ENCODE data around the gene CCR9.

CCR9 gene

DNA sequence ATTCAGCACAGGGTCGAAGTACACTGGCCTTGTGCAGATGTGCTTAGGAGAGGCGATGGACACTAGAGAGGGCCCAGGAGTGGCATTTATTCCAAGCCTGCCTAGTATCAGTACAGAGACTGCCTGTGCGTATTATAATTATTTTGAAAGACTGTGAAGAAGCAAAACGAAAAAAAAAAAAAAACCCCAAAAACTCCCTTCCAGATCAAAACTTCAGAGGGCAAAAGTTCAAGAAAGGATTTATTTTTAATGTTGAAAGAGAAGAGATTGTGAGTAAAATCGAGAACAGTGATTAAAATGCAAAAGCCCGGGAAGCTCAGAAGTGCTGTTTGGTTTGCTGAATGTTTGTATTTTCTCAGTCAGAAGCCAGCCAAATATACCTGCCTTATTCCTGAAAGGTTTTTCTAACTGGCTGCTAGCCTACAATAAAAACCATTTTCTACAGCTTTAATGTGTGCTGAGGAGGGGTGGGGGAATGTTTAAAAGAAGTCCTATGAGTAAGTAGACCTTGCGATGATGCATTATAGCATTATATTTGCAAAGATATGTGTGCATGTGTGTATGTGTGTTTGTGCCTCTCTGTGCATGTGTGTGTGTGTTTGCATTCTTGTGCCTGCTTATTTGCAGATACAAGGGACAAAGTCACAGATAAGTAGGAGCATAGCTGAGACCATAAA lies 25.2 kb upstream of the CCR9 start:
- in situ Hi-C loops (cut with HindIII; ENCODE audit: low pct_unique_long_range_greater_than_20kb, low sequenced_read_pairs): no loop called here
- no peak for TF ChIP-seq JUND (IDR thresholded peaks at IDR 0.05; ENCODE audit: low read depth)
- no peak for DNase-seq (ENCODE audit: low read depth in 1 of 2, low spot score in 1 of 2)

DNA sequence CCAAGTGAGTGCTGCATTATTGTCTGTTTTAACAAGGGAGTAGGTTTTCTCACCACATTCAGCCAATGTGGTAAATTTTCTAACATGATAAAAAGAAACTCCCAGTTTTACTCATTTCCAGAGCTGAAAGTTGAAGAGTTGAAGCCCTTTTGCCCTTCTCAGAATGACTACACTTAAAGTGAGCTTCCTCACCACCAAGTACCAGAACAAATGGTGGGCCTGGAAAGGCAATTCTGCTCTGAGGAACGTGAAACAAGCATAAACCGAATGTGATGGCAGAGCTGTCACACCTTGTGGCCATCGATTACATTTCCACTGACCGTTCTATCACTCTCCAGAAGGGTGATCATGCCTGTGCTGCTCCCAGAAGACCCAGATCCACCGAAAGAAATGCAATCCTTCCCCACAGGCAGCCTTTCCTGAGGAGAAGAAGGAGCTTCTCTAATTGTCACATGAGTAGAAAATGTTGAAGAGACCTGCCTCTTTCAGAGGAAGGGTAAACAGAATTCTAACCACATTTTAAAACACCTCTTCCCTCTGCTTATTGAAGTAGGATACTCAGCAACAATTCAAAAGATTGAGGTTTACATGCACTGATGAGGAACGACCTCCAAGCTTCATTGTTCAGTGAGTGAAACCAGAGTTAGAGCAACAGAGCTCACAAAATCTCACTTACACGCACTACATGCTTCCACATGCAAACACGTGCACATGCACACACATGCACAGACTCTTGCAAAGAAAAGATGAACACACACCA lies 21.4 kb upstream of the CCR9 start:
- in situ Hi-C loops (cut with HindIII; ENCODE audit: low pct_unique_long_range_greater_than_20kb, low sequenced_read_pairs): no loop called here
- DNase-seq (ENCODE audit: low read depth in 1 of 2, low spot score in 1 of 2): no peak

DNA sequence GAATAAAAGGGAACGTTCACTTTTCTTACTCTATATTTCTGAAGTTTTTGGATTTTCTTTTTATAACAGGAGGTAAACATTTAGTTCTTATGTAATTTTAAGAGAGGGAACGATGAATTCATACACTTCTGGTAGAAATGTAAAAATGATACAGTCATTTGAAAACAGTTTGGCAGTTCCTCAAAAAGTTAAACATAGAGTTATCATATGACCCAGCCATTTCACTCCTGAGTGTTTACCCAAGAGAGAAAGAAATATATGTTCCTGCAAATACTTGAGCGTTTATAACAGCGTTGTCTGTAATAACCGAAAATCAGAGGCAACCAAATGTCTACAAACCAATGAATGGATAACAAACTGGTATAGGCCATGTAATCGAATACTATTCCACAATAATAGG lies 20.8 kb upstream of the CCR9 start:
- in situ Hi-C loops (cut with HindIII; ENCODE audit: low pct_unique_long_range_greater_than_20kb, low sequenced_read_pairs): no loop called here
- no peak for DNase-seq (ENCODE audit: low read depth in 1 of 2, low spot score in 1 of 2)
- TF ChIP-seq JUND (IDR thresholded peaks at IDR 0.05; ENCODE audit: low read depth): no peak

More for the DNA sequence above, 21.4 kb upstream of the CCR9 start:
- TF ChIP-seq JUND (IDR thresholded peaks at IDR 0.05; ENCODE audit: low read depth): no peak

DNA sequence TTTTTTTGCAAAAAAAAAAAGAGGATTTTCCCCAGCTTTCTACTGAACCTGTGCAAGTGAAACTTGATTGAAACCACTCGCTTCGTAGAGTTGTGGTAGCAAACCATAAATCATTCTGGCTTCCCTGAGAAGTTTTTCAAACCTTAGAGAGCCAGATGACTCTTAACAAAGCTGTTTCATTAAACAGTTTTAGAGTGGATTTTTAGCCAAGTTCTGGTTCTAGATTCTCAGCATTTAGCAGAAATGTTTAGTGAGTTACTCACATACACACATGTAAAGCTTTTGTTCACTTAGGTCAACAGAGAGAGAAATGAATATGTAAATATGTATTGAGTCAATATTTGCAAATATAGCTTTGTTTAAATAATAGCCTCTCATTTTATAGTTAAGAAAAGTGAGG lies 18.1 kb upstream of the CCR9 start:
- in situ Hi-C loops (cut with HindIII; ENCODE audit: low pct_unique_long_range_greater_than_20kb, low sequenced_read_pairs): no loop called here

DNA sequence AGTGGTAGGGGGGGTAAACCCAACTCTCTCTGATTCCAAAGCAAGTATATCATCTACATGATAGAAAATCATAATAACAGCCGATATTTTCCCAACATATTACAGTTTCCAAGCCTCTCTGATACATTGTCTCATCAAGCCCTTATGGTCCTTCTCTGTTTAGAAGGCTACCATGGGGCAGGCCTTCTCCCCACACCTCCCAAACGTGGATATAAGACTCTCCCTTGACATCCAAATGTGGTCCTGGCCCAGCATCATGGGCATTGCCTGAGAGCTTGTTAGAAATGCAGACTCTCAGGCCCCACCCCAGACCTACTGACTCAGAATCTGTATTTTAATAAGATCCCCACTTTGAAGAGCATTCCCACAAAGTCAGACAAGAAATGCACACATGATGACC lies 17.7 kb upstream of the CCR9 start:
- in situ Hi-C loops (cut with HindIII; ENCODE audit: low pct_unique_long_range_greater_than_20kb, low sequenced_read_pairs): no loop called here
- TF ChIP-seq JUND (IDR thresholded peaks at IDR 0.05; ENCODE audit: low read depth): no peak
- DNase-seq (ENCODE audit: low read depth in 1 of 2, low spot score in 1 of 2): no peak

More for the DNA sequence above, 18.1 kb upstream of the CCR9 start:
- no peak for TF ChIP-seq JUND (IDR thresholded peaks at IDR 0.05; ENCODE audit: low read depth)
- peak in 1 of 2 experiments; percentile 40 for DNase-seq (ENCODE audit: low read depth in 1 of 2, low spot score in 1 of 2)

DNA sequence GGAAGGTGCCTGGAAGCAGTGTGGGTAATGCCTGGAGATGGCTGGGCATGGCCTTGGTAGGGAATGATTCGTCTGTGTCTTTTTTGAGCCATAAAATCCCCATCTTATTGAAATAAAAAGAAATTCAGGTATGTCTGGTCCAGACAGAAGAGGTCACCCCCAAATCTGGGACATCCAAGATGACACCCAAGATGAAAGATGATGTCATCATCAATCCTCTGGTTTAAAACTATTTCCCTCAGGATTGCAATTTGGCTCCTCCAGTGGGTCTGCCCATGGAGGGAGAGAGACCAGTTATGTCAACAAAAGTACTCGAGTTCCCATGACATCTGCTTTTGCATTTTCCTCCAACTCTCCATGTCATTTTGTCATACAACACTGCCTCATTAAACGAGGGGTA lies 16.7 kb upstream of the CCR9 start:
- in situ Hi-C loops (cut with HindIII; ENCODE audit: low pct_unique_long_range_greater_than_20kb, low sequenced_read_pairs): no loop called here
- DNase-seq (ENCODE audit: low read depth in 1 of 2, low spot score in 1 of 2): no peak

DNA sequence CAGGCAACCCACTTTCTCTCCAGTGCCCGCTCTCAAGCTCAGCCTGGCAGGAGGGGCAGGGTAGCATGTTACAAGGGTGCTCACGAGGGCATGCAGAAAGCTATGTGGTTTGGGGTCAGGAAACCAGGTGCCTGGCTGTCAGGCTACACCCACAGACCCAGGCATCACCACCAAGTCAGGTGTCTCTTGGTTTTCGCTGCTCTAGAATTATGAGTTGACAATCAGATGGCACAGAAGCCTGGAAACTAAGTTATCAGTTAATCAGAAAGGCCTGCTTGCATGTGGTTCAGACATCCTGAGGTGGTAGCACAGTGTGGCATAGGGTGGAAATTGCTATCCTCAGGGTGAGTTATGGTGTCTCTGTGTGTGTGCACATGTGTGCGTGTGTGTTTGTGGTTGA lies 16.2 kb upstream of the CCR9 start:
- in situ Hi-C loops (cut with HindIII; ENCODE audit: low pct_unique_long_range_greater_than_20kb, low sequenced_read_pairs): no loop called here
- TF ChIP-seq JUND (IDR thresholded peaks at IDR 0.05; ENCODE audit: low read depth): no peak
- DNase-seq (ENCODE audit: low read depth in 1 of 2, low spot score in 1 of 2): no peak

More for the DNA sequence above, 16.7 kb upstream of the CCR9 start:
- no peak for TF ChIP-seq JUND (IDR thresholded peaks at IDR 0.05; ENCODE audit: low read depth)

DNA sequence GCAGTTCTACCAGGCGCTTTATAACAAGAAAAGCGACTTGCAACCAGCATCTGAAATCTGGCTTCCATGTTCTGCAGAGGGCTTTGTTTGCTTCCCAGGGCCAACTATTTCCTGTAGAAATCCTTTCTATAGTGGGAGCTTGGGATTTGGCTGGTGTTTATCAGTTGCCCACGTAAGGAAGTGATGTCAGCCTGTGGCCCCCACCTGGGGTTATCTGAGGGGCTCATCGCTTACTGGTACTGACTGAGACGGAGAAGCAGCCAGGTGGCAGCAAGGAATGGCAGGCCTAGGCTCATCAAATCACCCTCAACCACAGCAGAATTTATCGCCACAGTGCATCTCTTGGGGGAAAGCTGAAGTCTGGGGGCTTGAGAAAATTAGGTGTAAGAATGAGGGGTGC lies 14.6 kb upstream of the CCR9 start:
- no peak for TF ChIP-seq JUND (IDR thresholded peaks at IDR 0.05; ENCODE audit: low read depth)
- DNase-seq (ENCODE audit: low read depth in 1 of 2, low spot score in 1 of 2): no peak
- in situ Hi-C loops (cut with HindIII; ENCODE audit: low pct_unique_long_range_greater_than_20kb, low sequenced_read_pairs): no loop called here

DNA sequence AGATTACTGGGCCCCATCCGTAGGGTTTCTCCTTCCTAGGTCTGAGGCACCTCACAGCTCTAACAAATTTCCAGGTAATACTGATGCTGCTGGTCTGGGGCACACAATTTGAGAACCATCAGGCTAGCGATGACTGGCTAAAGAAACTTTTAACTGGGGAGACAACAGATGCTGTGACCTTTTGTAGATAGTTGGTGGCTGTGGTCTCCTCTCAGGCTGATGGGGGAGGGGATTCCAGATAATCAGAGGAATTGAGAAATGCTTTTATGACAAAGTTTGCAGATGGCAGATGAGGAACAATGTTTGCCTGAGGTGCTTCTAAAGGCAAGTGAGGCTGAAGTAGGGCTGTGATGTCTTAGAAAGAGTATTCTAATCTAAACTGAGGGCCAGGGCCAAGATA lies 13.8 kb upstream of the CCR9 start:
- no peak for TF ChIP-seq JUND (IDR thresholded peaks at IDR 0.05; ENCODE audit: low read depth)
- in situ Hi-C loops (cut with HindIII; ENCODE audit: low pct_unique_long_range_greater_than_20kb, low sequenced_read_pairs): no loop called here

DNA sequence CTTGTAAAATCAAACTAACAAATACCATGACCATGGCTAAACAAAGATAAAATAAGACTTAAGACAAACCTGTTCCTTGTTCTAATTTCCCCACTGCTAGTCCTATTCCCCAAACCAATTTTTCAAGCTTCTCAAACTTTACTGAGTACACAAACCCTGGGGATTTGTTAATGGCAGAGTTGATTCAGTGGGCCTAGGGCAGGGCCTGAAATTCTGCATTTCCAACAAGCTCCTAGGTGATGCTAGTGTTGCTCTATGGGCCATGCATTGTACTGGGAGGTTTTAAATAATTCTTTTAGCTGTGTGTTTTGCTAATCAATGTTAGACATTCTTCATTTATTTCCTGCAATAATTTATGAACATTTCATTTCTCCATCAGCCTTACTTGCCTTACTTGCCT lies 13.3 kb upstream of the CCR9 start:
- DNase-seq (ENCODE audit: low read depth in 1 of 2, low spot score in 1 of 2): peak in 1 of 2 experiments; percentile 13
- TF ChIP-seq JUND (IDR thresholded peaks at IDR 0.05; ENCODE audit: low read depth): no peak
- in situ Hi-C loops (cut with HindIII; ENCODE audit: low pct_unique_long_range_greater_than_20kb, low sequenced_read_pairs): no loop called here

More for the DNA sequence above, 13.8 kb upstream of the CCR9 start:
- no peak for DNase-seq (ENCODE audit: low read depth in 1 of 2, low spot score in 1 of 2)

DNA sequence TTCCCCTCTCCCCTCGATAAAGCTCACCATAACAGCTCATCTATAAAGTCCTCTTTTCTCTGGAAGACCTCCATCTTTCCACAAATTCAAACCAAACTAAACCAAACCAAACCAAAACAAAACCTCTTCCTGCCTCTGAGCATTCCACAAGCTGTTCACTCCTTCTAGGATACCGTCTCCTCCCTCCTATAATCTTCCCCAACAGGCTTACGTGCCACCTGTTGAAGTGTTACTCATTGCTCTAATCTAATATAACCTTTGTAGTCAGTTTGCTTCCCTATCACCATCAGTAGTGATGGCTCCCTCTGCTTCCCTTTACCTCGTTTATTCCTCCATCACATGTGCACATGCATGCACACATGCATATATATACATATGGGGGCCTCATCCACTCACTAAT lies 12.7 kb upstream of the CCR9 start:
- no peak for DNase-seq (ENCODE audit: low read depth in 1 of 2, low spot score in 1 of 2)
- TF ChIP-seq JUND (IDR thresholded peaks at IDR 0.05; ENCODE audit: low read depth): no peak
- in situ Hi-C loops (cut with HindIII; ENCODE audit: low pct_unique_long_range_greater_than_20kb, low sequenced_read_pairs): no loop called here

DNA sequence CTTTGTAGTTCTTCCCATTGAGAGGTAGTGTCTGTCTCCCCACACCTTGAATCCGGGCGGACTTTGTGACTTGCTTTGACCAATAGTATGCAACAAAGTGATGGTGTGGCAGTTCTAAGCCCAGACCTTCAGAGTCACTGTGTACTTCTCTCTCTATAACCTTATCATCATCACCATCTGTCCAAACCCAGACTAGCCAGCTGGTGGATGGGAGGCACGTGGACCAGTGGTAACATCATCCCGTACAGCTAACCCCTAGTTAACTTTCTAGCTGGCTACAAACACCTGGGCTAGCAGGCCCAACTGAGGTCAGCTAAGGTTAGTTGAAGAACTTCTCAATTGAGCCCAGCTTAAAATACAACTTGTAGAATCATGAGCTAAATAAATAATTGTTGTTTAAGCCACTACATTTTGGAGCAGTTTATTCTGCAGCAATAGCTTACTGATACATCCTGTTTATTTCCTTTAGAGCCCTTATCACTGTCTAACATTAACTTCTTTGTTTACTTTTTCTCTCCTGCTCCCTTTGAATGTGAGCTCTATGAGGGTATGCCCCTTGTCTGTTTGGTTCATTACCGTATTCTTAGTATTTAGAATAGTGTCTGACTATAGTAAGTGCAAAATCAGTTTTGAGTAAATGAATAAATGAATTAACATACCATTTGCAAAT lies 11.5 kb upstream of the CCR9 start:
- DNase-seq (ENCODE audit: low read depth in 1 of 2, low spot score in 1 of 2): no peak
- no peak for TF ChIP-seq JUND (IDR thresholded peaks at IDR 0.05; ENCODE audit: low read depth)
- in situ Hi-C loops (cut with HindIII; ENCODE audit: low pct_unique_long_range_greater_than_20kb, low sequenced_read_pairs): no loop called here

DNA sequence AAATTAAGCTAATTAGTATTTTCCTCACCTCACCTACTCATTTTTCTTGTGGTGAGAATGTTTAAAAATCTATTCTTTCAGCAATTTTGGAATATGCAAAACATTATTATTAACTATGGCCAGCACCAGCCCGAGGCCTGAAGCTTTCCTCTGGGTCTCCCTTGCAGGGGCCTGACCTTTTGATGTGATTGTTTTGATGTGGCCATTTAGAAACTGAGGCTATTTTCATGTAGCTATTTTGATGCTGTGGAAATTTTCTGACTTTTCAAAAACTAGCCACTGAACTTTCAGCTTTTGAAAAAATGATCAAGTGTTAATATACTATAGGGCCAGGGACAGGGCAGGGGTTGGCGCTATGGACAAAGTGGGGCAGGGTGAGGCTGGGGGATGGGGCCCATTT lies 8.2 kb upstream of the CCR9 start:
- no peak for DNase-seq (ENCODE audit: low read depth in 1 of 2, low spot score in 1 of 2)
- in situ Hi-C loops (cut with HindIII; ENCODE audit: low pct_unique_long_range_greater_than_20kb, low sequenced_read_pairs): no loop called here
- TF ChIP-seq JUND (IDR thresholded peaks at IDR 0.05; ENCODE audit: low read depth): no peak

All from T47D (cell line).